SU-DHL-6 (cell line): ENCODE measurements around the gene PHIP.

Source experiments
- EZH2phosphoT487 ChIP-seq: fragments of 200-600 bp; sonication (generic), shearing (Covaris generic); conservative IDR thresholded peaks from 2 replicates; pipeline ENCODE4 v1.6.1; 2018; ENCODE audit warnings: mild to moderate bottlenecking, antibody characterized with exemption, low read length, moderate library complexity, mixed read lengths
- TF ChIP-seq, protein P1 (sequence below): fragments of 200-600 bp; sonication (generic); IDR thresholded peaks from one replicate; pipeline ENCODE4 v1.5.1; 2017; ENCODE audit warnings: antibody characterized with exemption, mild to moderate bottlenecking, low read length, moderate library complexity; ENCODE audit not compliant: insufficient read depth, poor library complexity, severe bottlenecking

GRCh38 chr6:78947962-78948361 lies 130.1 kb downstream of the PHIP start:
- no peak for TF ChIP-seq EZH2phosphoT487
- TF ChIP-seq, protein P1, sequence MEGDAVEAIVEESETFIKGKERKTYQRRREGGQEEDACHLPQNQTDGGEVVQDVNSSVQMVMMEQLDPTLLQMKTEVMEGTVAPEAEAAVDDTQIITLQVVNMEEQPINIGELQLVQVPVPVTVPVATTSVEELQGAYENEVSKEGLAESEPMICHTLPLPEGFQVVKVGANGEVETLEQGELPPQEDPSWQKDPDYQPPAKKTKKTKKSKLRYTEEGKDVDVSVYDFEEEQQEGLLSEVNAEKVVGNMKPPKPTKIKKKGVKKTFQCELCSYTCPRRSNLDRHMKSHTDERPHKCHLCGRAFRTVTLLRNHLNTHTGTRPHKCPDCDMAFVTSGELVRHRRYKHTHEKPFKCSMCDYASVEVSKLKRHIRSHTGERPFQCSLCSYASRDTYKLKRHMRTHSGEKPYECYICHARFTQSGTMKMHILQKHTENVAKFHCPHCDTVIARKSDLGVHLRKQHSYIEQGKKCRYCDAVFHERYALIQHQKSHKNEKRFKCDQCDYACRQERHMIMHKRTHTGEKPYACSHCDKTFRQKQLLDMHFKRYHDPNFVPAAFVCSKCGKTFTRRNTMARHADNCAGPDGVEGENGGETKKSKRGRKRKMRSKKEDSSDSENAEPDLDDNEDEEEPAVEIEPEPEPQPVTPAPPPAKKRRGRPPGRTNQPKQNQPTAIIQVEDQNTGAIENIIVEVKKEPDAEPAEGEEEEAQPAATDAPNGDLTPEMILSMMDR, result no peak
